Mesenchymal stem cell (in vitro differentiated cells and primary cell): ENCODE data around the gene MCM9.

Source experiments
- DNase-seq: peaks from one replicate; pipeline ENCODE4 v3.0.0-alpha.2; 2013
- H2AFZ ChIP-seq: one replicate; pipeline ENCODE4 v1.6.1; 2013; ENCODE audit warnings: low read depth, mild to moderate bottlenecking, control low read depth, inconsistent platforms, low read length, moderate library complexity
- H2AK5ac ChIP-seq: 2 replicates; pipeline ENCODE4 v1.6.1; 2013; ENCODE audit warnings: low read length, moderate library complexity, mild to moderate bottlenecking, inconsistent platforms; ENCODE audit not compliant: severe bottlenecking
- H2BK120ac ChIP-seq: one replicate; pipeline ENCODE4 v1.6.1; 2013; ENCODE audit warnings: low read depth, mild to moderate bottlenecking, inconsistent platforms, low read length, moderate library complexity
- H2BK12ac ChIP-seq, 2 experiments: one replicate each; pipeline ENCODE4 v1.6.1; 2013; ENCODE audit warnings: inconsistent platforms in 2 of 2, low read length in 2 of 2, mild to moderate bottlenecking in 2 of 2, moderate library complexity in 2 of 2, control low read depth in 1 of 2
- H2BK15ac ChIP-seq: one replicate; pipeline ENCODE4 v1.6.1; 2013; ENCODE audit warnings: mild to moderate bottlenecking, low read depth, inconsistent platforms; ENCODE audit not compliant: poor library complexity, severe bottlenecking
- H2BK5ac ChIP-seq: 2 replicates; pipeline ENCODE4 v1.6.1; 2013; ENCODE audit warnings: low read depth, mild to moderate bottlenecking, low read length, control low read depth, inconsistent platforms; ENCODE audit not compliant: poor library complexity, severe bottlenecking
- H3K14ac ChIP-seq, 2 experiments: one replicate each; pipeline ENCODE4 v1.6.1; 2013; ENCODE audit warnings: inconsistent platforms in 2 of 2, low read length in 2 of 2, control low read depth in 1 of 2, mild to moderate bottlenecking in 1 of 2, moderate library complexity in 1 of 2
- H3K18ac ChIP-seq, 2 experiments: one replicate each; pipeline ENCODE4 v1.6.1; 2013; ENCODE audit warnings: inconsistent platforms in 2 of 2, low read length in 2 of 2, control low read depth in 1 of 2, low read depth in 1 of 2, mild to moderate bottlenecking in 1 of 2
- H3K23ac ChIP-seq, 2 experiments: one replicate each; pipeline ENCODE4 v1.6.1; 2013; ENCODE audit warnings: inconsistent platforms in 2 of 2, low read length in 2 of 2, mild to moderate bottlenecking in 2 of 2, moderate library complexity in 2 of 2, control low read depth in 1 of 2
- H3K27ac ChIP-seq: 2 replicates; pipeline ENCODE4 v1.5.1; 2013; ENCODE audit warnings: mild to moderate bottlenecking, moderate library complexity, low read length, control low read depth, inconsistent platforms; ENCODE audit not compliant: poor library complexity, severe bottlenecking
- H3K27me3 ChIP-seq, 2 experiments: 2 replicates each; pipeline versions ENCODE4 v1.6.1 to v1.7.0; 2013; ENCODE audit warnings: low read length in 2 of 2, mild to moderate bottlenecking in 2 of 2, moderate library complexity in 2 of 2, control low read depth in 1 of 2, inconsistent platforms in 1 of 2; ENCODE audit not compliant: control insufficient read depth in 1 of 2, insufficient read depth in 1 of 2
- H3K36me3 ChIP-seq, 2 experiments: 2 replicates each; pipeline versions ENCODE4 v1.6.1 to v1.7.0; 2013; ENCODE audit warnings: low read length in 2 of 2, control low read depth in 1 of 2, inconsistent platforms in 1 of 2, low read depth in 1 of 2, mild to moderate bottlenecking in 1 of 2; ENCODE audit not compliant: insufficient read depth in 2 of 2, control insufficient read depth in 1 of 2
- H3K4ac ChIP-seq, 2 experiments: one replicate each; pipeline ENCODE4 v1.6.1; 2013; ENCODE audit warnings: inconsistent platforms in 2 of 2, low read length in 2 of 2, mild to moderate bottlenecking in 2 of 2, moderate library complexity in 2 of 2, control low read depth in 1 of 2, low read depth in 1 of 2
- H3K4me1 ChIP-seq: 2 replicates; pipeline ENCODE4 v1.6.1; 2013; ENCODE audit warnings: low read depth, low read length, control low read depth; ENCODE audit not compliant: control insufficient read depth, insufficient read depth
- H3K4me2 ChIP-seq: 2 replicates; pipeline ENCODE4 v1.6.1; 2013; ENCODE audit warnings: low read length, mild to moderate bottlenecking, inconsistent platforms; ENCODE audit not compliant: poor library complexity, severe bottlenecking
- H3K4me3 ChIP-seq, 2 experiments: 2 replicates each; pipeline versions ENCODE4 v1.5.1 to v1.7.0; 2013; ENCODE audit warnings: low read length in 2 of 2, mild to moderate bottlenecking in 2 of 2, control low read depth in 1 of 2, low read depth in 1 of 2; ENCODE audit not compliant: insufficient read depth in 1 of 2
- H3K79me1 ChIP-seq: replicated peaks from 2 replicates; pipeline ENCODE4 v1.6.1; 2013; ENCODE audit warnings: mild to moderate bottlenecking, control low read depth, low read length, inconsistent platforms; ENCODE audit not compliant: poor library complexity, severe bottlenecking
- H3K9ac ChIP-seq: 2 replicates; pipeline ENCODE4 v1.7.0; 2013; ENCODE audit warnings: mild to moderate bottlenecking, low read length, moderate library complexity
- H3K9me3 ChIP-seq: 2 replicates; pipeline ENCODE4 v1.7.0; 2013; ENCODE audit warnings: mild to moderate bottlenecking, low read length; ENCODE audit not compliant: control insufficient read depth
- H4K8ac ChIP-seq: one replicate; pipeline ENCODE4 v1.6.1; 2013; ENCODE audit warnings: inconsistent platforms, mild to moderate bottlenecking, low read length, moderate library complexity
- H4K91ac ChIP-seq: one replicate; pipeline ENCODE4 v1.6.1; 2013; ENCODE audit warnings: mild to moderate bottlenecking, low read length, inconsistent platforms
- WGBS: methylation state at CpG from one replicate; pipeline ENCODE4 v1.1.7; 2013; ENCODE audit warnings: mixed read lengths; 5-methylcytosine and 5-hydroxymethylcytosine counted together

The MCM9 gene

GRCh38 chr6:118875672-118876071 is 59.3 kb downstream of the MCM9 start:
- Histone ChIP-seq H2BK12ac (no peak overlapping the region), H2BK5ac (no peak overlapping the region), H2BK15ac (no peak overlapping the region), H3K4me3 (no peak overlapping the region), H2AK5ac (no peak overlapping the region), H2AFZ (no peak overlapping the region), H3K79me1 (peaks cover 16% of the 10 kb centered on the region), H3K14ac (no peak overlapping the region), H3K4me1 (peaks cover 3% of the 10 kb centered on the region), H3K27me3 (no peaks in the 10 kb centered on the region), H4K91ac (no peak overlapping the region), H3K4me2 (no peak overlapping the region), H2BK120ac (no peak overlapping the region), H3K27ac (no peak overlapping the region), H4K8ac (no peak overlapping the region), H3K9ac (no peak overlapping the region), H3K23ac (no peak overlapping the region), H3K36me3 (no peaks in the 10 kb centered on the region), H3K9me3 (no peaks in the 10 kb centered on the region), H3K18ac (no peak overlapping the region), H3K4ac (no peak overlapping the region)
- no CpG with 5 or more reads among the region's 2 CpGs for WGBS
- no peak for DNase-seq

GRCh38 chr6:118873239-118873638 is 61.7 kb downstream of the MCM9 start:
- Histone ChIP-seq H3K27ac (no peak overlapping the region), H3K9ac (no peak overlapping the region), H3K4me2 (no peak overlapping the region), H3K4me1 (peaks cover 3% of the 10 kb centered on the region), H3K14ac (no peak overlapping the region), H3K79me1 (peaks cover 11% of the 10 kb centered on the region), H2AK5ac (no peak overlapping the region), H2AFZ (no peak overlapping the region), H3K18ac (no peak overlapping the region), H3K23ac (no peak overlapping the region), H4K8ac (no peak overlapping the region), H4K91ac (no peak overlapping the region), H3K27me3 (no peaks in the 10 kb centered on the region), H2BK15ac (no peak overlapping the region), H2BK5ac (no peak overlapping the region), H3K4me3 (no peak overlapping the region), H2BK120ac (no peak overlapping the region), H3K4ac (no peak overlapping the region), H3K36me3 (no peaks in the 10 kb centered on the region), H3K9me3 (no peaks in the 10 kb centered on the region), H2BK12ac (no peak overlapping the region)
- DNase-seq = no peak
- 100% methylated on average over 1 of the region's 2 CpGs for WGBS

- Histone ChIP-seq H4K8ac (no peak overlapping the region), H3K4me1 (peaks cover 3% of the 10 kb centered on the region), H2AFZ (no peak overlapping the region), H3K27ac (no peak overlapping the region), H3K14ac (no peak overlapping the region), H2BK120ac (no peak overlapping the region), H2BK15ac (no peak overlapping the region), H3K4ac (no peak overlapping the region), H3K9me3 (no peaks in the 10 kb centered on the region), H3K9ac (no peak overlapping the region), H2BK5ac (no peak overlapping the region), H3K4me2 (no peak overlapping the region), H4K91ac (no peak overlapping the region), H3K36me3 (no peaks in the 10 kb centered on the region), H3K18ac (no peak overlapping the region), H3K27me3 (no peaks in the 10 kb centered on the region), H2AK5ac (no peak overlapping the region), H3K23ac (no peak overlapping the region), H3K4me3 (no peak overlapping the region), H3K79me1 (peaks cover 9% of the 10 kb centered on the region), H2BK12ac (no peak overlapping the region)
- DNase-seq = no peak
- WGBS = no CpG with 5 or more reads among the region's 2 CpGs
Measured at GRCh38 chr6:118872726-118873125, 62.2 kb downstream of the MCM9 start.

DNA sequence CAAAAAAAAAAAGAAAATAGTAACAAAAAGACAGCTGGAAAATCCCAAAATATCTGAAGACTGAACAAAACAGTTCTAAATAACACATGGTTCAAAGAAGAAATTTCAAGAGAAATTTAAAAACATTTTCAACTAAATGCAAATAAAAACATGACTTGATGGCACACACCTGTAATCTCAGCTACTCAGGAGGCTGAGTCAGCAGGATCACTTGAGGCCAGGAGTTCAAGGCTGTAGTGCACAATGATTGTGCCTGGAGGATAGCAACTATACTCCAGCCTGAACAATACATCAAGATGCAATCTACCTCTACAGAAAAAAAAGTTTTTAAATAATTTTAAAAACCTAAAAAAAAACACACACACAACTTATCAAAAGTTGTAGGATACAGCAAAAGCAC is 62.6 kb downstream of the MCM9 start:
- Histone ChIP-seq H2BK12ac (no peak overlapping the region), H2BK15ac (no peak overlapping the region), H3K27ac (no peak overlapping the region), H3K4me1 (peaks cover 3% of the 10 kb centered on the region), H4K91ac (no peak overlapping the region), H3K79me1 (peaks cover 9% of the 10 kb centered on the region), H3K9me3 (no peaks in the 10 kb centered on the region), H3K9ac (no peak overlapping the region), H3K14ac (no peak overlapping the region), H2BK120ac (no peak overlapping the region), H3K23ac (no peak overlapping the region), H3K4ac (no peak overlapping the region), H3K4me3 (no peak overlapping the region), H3K27me3 (no peaks in the 10 kb centered on the region), H3K18ac (no peak overlapping the region), H3K36me3 (no peaks in the 10 kb centered on the region), H4K8ac (no peak overlapping the region), H2AK5ac (no peak overlapping the region), H3K4me2 (no peak overlapping the region), H2AFZ (no peak overlapping the region), H2BK5ac (no peak overlapping the region)
- DNase-seq = no peak
